Heart right ventricle (tissue), 16 donors: Measurements from ENCODE around the gene PLEKHO2. TPM values are rescaled to one million over a fixed set of nuclear protein-coding genes. Genes with fewer than 3 reads are reported as not detected.

Source experiments
- ATAC-seq, 8 donors: fragments of 200-7000 bp; cut with Tn5 transposase; one replicate each; pipeline ENCODE4 v1.9.1; 2020; ENCODE audit warnings: mild to moderate bottlenecking in 8 of 8, moderate library complexity in 8 of 8, moderate number of reproducible peaks in 1 of 8
- DNase-seq, 2 donors: peaks; one replicate each; pipeline ENCODE4 v3.0.0-alpha.2; 2020
- H3K27ac ChIP-seq, 10 donors: fragments of 200-600 bp; sonication (generic) in 2 of 10; one replicate each; pipeline versions ENCODE4 v1.5.0 to v1.8.0; 2020 to 2022; ENCODE audit warnings: mild to moderate bottlenecking in 3 of 10
- H3K27me3 ChIP-seq, 7 donors: fragments of 200-600 bp; one replicate each; pipeline ENCODE4 v1.8.0; 2021 to 2022; ENCODE audit warnings: mild to moderate bottlenecking in 2 of 7
- H3K36me3 ChIP-seq, 9 donors: fragments of 200-600 bp; sonication (generic) in 1 of 9; one replicate each; pipeline versions ENCODE4 v1.5.0 to v1.8.0; 2020 to 2022; ENCODE audit warnings: mild to moderate bottlenecking in 2 of 9
- H3K4me1 ChIP-seq, 9 donors: fragments of 200-600 bp; sonication (generic) in 1 of 9; one replicate each; pipeline versions ENCODE4 v1.5.0 to v1.8.0; 2020 to 2022; ENCODE audit warnings: mild to moderate bottlenecking in 4 of 9
- H3K4me3 ChIP-seq, 10 donors: fragments of 200-600 bp; sonication (generic) in 2 of 10; one replicate each; pipeline versions ENCODE4 v1.5.0 to v1.8.0; 2020 to 2022; ENCODE audit warnings: mild to moderate bottlenecking in 7 of 10, moderate library complexity in 2 of 10
- H3K9me3 ChIP-seq, 11 donors: fragments of 200-600 bp in 10 of 11; sonication (generic) in 2 of 11; one replicate each; pipeline versions ENCODE4 v1.5.0 to v1.8.0; 2013 to 2022; ENCODE audit warnings: mild to moderate bottlenecking in 2 of 11, control low read depth in 1 of 11, moderate library complexity in 1 of 11
- WGBS, 2 donors: extraction: QIAGEN DNeasy Blood & Tissue Kit; methylation state at CpG; one replicate each; pipeline ENCODE4 v1.1.7; 2013; ENCODE audit warnings: inconsistent platforms in 1 of 2; 5-methylcytosine and 5-hydroxymethylcytosine counted together
- intact Hi-C, 10 donors: fragments of 100-400 bp; cut with DNase I; formaldehyde crosslinking; loops; one replicate each; pipeline versions ENCODE4 v1.11.1 to v1.14.2; 2022
- polyA plus RNA-seq, 2 donors: library from polyadenylated mRNA; stranded (reverse); fragments of 200-250 nt; gene quantifications; one replicate each; pipeline ENCODE4 v1.2.3, GENCODE V29; 2013
- total RNA-seq, 10 donors: library from RNA; stranded (reverse); fragmentation: NEBNext Ultra II Directional in 3 of 10; extraction: Animal tissue kit (Norgen Biotek cat#: 25700) in 3 of 10; gene quantifications; one replicate each; pipeline versions ENCODE4 v1.2.1 to v1.2.4, GENCODE V29; 2021 to 2023
- TF ChIP-seq, protein P1 (sequence below), 9 donors: fragments of 200-600 bp; sonication (generic) in 2 of 9; IDR thresholded peaks; one replicate each; pipeline versions ENCODE4 v1.5.0 to v1.8.0; 2021 to 2022; ENCODE audit warnings: antibody characterized with exemption in 9 of 9, mild to moderate bottlenecking in 5 of 9, moderate library complexity in 1 of 9
- donor health status: Arrhythmogenic right ventricular cardiomyopathy.
- donor health status: ischemic (EF 13 %, LVEDD 7.1; RV severe dilation, severe dysfunction).
- donor health status: healthy with polysubstance abuse.
- donor health status: DM: no; HTN: yes; CAD: no.
- donor health status: DM: no; HTN: no; CAD: no.
- donor health status: ischemic (EF 25% LVEDD 6.9; RV normal size, moderate dysfunction).
- donor health status: ischemic (EF 25% LVEDD 5.7; RV mildly dilated, moderate dysfunction).
- donor health status: healthy.
- donor health status: DM: yes; HTN: yes; CAD: no.
- donor health status: Ischemic cardiomyopathy.
- donor health status: ischemic (EF 35%, LVEDD 5.7; RV mildly dilated, moderate dysfunction).
- donor health status: nonischemic (EF 11% LVEDD 7.7; RV severe dilation, severe dysfunction).
- donor health status: DM: yes; HTN: yes; CAD: no.
- donor health status: PGD.
- donor health status: ischemic (EF 29% LVEDD 5.4; RV normal size, mild dysfunction).
- donor health status: nonischemic (EF 23%, LVEDD 6.1; RV moderate dilation, normal function).

The PLEKHO2 gene
- total and polyA plus RNA-seq, 12 donors: 5.9 to 24.2 (median 9.7) TPM

DNA sequence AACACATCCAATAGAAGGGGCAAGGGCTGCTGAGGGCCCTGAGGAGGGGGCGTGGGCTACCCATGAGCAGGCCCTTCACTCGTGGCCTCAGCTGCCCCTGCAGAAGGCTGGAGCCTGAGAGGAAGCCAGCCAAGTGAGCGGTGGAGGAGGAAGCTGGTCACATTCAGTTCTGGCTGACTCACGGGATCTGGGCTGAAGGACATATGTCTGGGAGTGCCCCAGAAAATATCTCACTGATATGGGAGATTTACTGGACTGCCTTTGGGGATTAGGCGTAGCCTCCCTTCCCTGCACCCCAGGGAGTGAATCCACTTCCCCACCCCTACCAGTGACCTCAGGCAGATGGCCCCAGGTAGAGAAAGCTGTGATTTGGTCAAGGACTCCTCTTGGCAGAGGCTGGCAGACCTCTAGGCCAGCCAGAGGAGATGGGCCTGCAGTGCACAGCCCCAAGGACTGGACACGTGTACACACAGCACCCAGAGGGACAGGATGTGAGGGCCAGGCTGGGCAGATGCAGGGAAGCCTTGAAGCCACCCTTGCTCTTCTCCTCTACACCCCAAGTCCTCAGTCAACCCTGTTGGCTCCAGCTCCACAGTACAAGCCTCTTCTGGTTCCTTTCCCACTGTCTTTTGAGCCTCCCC lies 55.8 kb downstream of the PLEKHO2 start:
- TF ChIP-seq, protein P1, sequence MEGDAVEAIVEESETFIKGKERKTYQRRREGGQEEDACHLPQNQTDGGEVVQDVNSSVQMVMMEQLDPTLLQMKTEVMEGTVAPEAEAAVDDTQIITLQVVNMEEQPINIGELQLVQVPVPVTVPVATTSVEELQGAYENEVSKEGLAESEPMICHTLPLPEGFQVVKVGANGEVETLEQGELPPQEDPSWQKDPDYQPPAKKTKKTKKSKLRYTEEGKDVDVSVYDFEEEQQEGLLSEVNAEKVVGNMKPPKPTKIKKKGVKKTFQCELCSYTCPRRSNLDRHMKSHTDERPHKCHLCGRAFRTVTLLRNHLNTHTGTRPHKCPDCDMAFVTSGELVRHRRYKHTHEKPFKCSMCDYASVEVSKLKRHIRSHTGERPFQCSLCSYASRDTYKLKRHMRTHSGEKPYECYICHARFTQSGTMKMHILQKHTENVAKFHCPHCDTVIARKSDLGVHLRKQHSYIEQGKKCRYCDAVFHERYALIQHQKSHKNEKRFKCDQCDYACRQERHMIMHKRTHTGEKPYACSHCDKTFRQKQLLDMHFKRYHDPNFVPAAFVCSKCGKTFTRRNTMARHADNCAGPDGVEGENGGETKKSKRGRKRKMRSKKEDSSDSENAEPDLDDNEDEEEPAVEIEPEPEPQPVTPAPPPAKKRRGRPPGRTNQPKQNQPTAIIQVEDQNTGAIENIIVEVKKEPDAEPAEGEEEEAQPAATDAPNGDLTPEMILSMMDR (IDR thresholded peaks at IDR 0.05): no peak
- H3K4me3 ChIP-seq: no peak overlapping the region
- peaks cover 0 to 21% (median 10%) of the 10 kb centered on the region in 11 donors for H3K9me3 ChIP-seq
- H3K27ac ChIP-seq: peak overlapping the region; percentile 30 to 98 (median 89)
- peak; percentile 71 to 76 for DNase-seq
- WGBS, 2 donors: 9 to 11% methylated on average over 6 of the region's 6 CpGs
- H3K36me3 ChIP-seq: no peaks in the 10 kb centered on the region
- intact Hi-C loops: loop anchor here in 4 of 10 donors (2.0 to 5.0 kb wide), 3 partner anchors 55 to 60 kb away; partner anchors contain the start of gene PLEKHO2 (in 3 of the 4)
- H3K4me1 ChIP-seq: peaks cover 22 to 81% (median 55%) of the 10 kb centered on the region in 9 donors
- peak; percentile 30 to 77 (median 58) for ATAC-seq
- H3K27me3 ChIP-seq: no peaks in the 10 kb centered on the region

DNA sequence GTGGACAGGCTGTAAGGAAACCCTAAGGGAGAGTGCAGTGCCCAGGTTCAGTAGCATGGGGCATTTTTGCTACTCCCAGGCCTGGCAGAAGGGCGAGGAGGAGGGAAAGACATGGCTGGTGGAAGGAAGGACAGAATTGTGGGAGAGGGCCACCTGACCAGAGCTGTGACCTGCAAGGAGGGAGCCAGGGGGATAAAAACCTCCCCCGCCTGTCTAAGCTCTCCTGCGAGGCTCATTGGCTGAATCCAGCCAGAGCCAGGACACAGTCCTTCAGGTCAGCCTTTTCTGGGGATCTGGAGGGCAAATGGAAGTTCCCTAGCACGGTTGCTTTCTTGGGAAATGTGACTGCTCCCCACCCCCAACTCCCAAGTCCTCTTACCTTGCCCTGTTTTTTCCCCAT lies 56.7 kb downstream of the PLEKHO2 start:
- 88 to 93% methylated on average over 4 of the region's 4 CpGs for WGBS, 2 donors
- peaks cover 0 to 21% (median 10%) of the 10 kb centered on the region in 11 donors for H3K9me3 ChIP-seq
- H3K36me3 ChIP-seq: no peaks in the 10 kb centered on the region
- TF ChIP-seq, protein P1 (IDR thresholded peaks at IDR 0.05): no peak
- ATAC-seq (no peak), DNase-seq (no peak)
- no peak overlapping the region for H3K4me3 ChIP-seq
- intact Hi-C loops: loop anchor here in 3 of 10 donors (5.0 kb wide), 2 partner anchors 56 to 61 kb away; partner anchors contain the start of gene PLEKHO2 (in 2 of the 3)
- peaks cover 22 to 81% (median 51%) of the 10 kb centered on the region in 9 donors for H3K4me1 ChIP-seq
- H3K27ac ChIP-seq: peak overlapping the region in 9 of 10 donors; percentile 26 to 98 (median 87)
- H3K27me3 ChIP-seq: no peaks in the 10 kb centered on the region

DNA sequence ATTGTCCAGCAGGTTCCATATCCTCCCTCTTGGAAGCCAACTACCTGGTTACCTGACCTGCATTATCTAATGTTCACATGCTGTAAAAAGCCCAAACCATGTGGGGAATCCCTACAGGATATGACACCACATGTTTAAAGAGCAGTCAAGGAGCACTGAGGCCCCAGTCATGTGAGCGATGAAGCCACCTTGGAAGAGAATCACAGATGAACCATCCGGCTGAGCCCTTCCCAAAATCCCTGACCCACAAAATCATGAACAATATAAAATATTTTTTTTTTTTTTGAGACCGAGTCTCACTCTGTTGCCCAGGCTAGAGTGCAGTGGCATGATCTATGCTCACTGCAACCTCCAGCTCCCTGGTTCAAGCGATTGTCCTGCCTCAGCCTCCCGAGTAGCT lies 59.4 kb downstream of the PLEKHO2 start:
- Histone ChIP-seq H3K36me3 (no peaks in the 10 kb centered on the region), H3K27me3 (no peaks in the 10 kb centered on the region), H3K4me3 (no peak overlapping the region), H3K27ac (no peak overlapping the region), H3K9me3 (peaks cover 0 to 21% (median 10%) of the 10 kb centered on the region in 11 donors), H3K4me1 (peaks cover 10 to 79% (median 29%) of the 10 kb centered on the region in 9 donors)
- 96 to 98% methylated on average over 5 of the region's 5 CpGs for WGBS, 2 donors
- ATAC-seq: no peak
- TF ChIP-seq, protein P1 (IDR thresholded peaks at IDR 0.05): no peak
- intact Hi-C loops: loop anchor here in 1 of 10 donors (10.0 kb wide), 1 partner anchor 56 kb away; the partner anchor contains the start of gene PLEKHO2
- DNase-seq: no peak

DNA sequence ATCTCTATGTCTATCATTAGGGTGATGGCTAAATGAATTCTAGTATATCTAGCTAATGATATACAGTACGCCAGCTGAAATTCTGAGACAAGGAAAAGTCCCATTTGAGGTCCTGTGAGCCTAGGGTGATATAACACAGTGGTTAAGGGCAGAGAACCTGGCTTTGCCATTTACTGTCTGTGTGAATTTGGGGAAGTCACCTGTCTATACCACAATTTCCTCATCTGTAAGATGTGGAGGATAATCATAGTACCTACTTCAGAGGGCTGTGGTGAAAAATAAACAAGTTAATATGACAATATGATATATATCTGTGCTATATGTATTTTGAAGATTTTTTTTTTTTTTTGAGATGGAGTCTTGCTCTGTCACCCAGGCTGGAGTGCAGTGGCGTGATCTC lies 60.2 kb downstream of the PLEKHO2 start:
- TF ChIP-seq, protein P1 (IDR thresholded peaks at IDR 0.05): no peak
- WGBS, 2 donors: 97 to 99% methylated on average over 2 of the region's 2 CpGs
- Histone ChIP-seq H3K36me3 (no peaks in the 10 kb centered on the region), H3K27me3 (no peaks in the 10 kb centered on the region), H3K4me3 (no peak overlapping the region), H3K9me3 (peaks cover 0 to 21% (median 10%) of the 10 kb centered on the region in 11 donors), H3K27ac (no peak overlapping the region), H3K4me1 (peaks cover 10 to 71% (median 21%) of the 10 kb centered on the region in 9 donors)
- DNase-seq: no peak
- intact Hi-C loops: loop anchor here in 1 of 10 donors (10.0 kb wide), 1 partner anchor 57 kb away; the partner anchor contains the start of gene PLEKHO2
- no peak for ATAC-seq
